H9 (cell line): ENCODE measurements around the gene MAGI3. TPM values are rescaled to one million over a fixed set of nuclear protein-coding genes. Genes with fewer than 3 reads are reported as not detected.

Experiments used
- DNase-seq: peaks from one replicate; pipeline ENCODE4 v3.0.0-alpha.2; 2017
- H2AFZ ChIP-seq: one replicate; pipeline ENCODE4 v1.6.1; 2013; ENCODE audit warnings: mild to moderate bottlenecking, low read length, control low read depth, moderate library complexity
- H2AK5ac ChIP-seq: 2 replicates; pipeline ENCODE4 v1.6.1; 2013; ENCODE audit warnings: low read length, control low read depth, mixed read lengths; ENCODE audit not compliant: insufficient read length
- H2BK120ac ChIP-seq: one replicate; pipeline ENCODE4 v1.6.1; 2013; ENCODE audit warnings: low read depth, mild to moderate bottlenecking, low read length, control low read depth, inconsistent platforms; ENCODE audit not compliant: poor library complexity, severe bottlenecking
- H2BK12ac ChIP-seq: 2 replicates; pipeline ENCODE4 v1.6.1; 2013; ENCODE audit warnings: low read length, control low read depth, mixed read lengths, low read depth; ENCODE audit not compliant: insufficient read length
- H2BK15ac ChIP-seq: 2 replicates; pipeline ENCODE4 v1.6.1; 2013; ENCODE audit warnings: low read depth, low read length, control low read depth
- H2BK20ac ChIP-seq: one replicate; pipeline ENCODE4 v1.6.1; 2013; ENCODE audit warnings: low read depth, mild to moderate bottlenecking, low read length, control low read depth, inconsistent platforms; ENCODE audit not compliant: poor library complexity, severe bottlenecking
- H2BK5ac ChIP-seq: 2 replicates; pipeline ENCODE4 v1.6.1; 2013; ENCODE audit warnings: low read length, control low read depth, mixed read lengths; ENCODE audit not compliant: insufficient read length
- H3K14ac ChIP-seq: 2 replicates; pipeline ENCODE4 v1.6.1; 2013; ENCODE audit warnings: low read length, control low read depth; ENCODE audit not compliant: insufficient read depth
- H3K18ac ChIP-seq: 2 replicates; pipeline ENCODE4 v1.6.1; 2013; ENCODE audit warnings: low read depth, mild to moderate bottlenecking, mixed read lengths, low read length, control low read depth; ENCODE audit not compliant: insufficient read length
- H3K23ac ChIP-seq: 2 replicates; pipeline ENCODE4 v1.6.1; 2013; ENCODE audit warnings: low read length, control low read depth, mixed read lengths, low read depth; ENCODE audit not compliant: insufficient read length
- H3K23me2 ChIP-seq: 2 replicates; pipeline ENCODE4 v1.6.1; 2013; ENCODE audit warnings: low read depth, mild to moderate bottlenecking, mixed read lengths, low read length, control low read depth; ENCODE audit not compliant: insufficient read length, poor library complexity, severe bottlenecking
- H3K27ac ChIP-seq: 2 replicates; pipeline ENCODE4 v1.5.1; 2013; ENCODE audit warnings: low read length, control low read depth, mixed read lengths, low read depth; ENCODE audit not compliant: insufficient read length
- H3K27me3 ChIP-seq: 2 replicates; pipeline ENCODE4 v1.6.1; 2013; ENCODE audit warnings: low read length, control low read depth, inconsistent platforms; ENCODE audit not compliant: insufficient read depth
- H3K4ac ChIP-seq: 2 replicates; pipeline ENCODE4 v1.6.1; 2013; ENCODE audit warnings: low read depth, mild to moderate bottlenecking, control low read depth, inconsistent platforms, low read length, moderate library complexity
- H3K4me1 ChIP-seq: 2 replicates; pipeline ENCODE4 v1.6.1; 2013; ENCODE audit warnings: low read length, control low read depth, inconsistent platforms; ENCODE audit not compliant: insufficient read depth
- H3K4me2 ChIP-seq: 2 replicates; pipeline ENCODE4 v1.6.1; 2013; ENCODE audit warnings: low read length, control low read depth, mixed read lengths; ENCODE audit not compliant: insufficient read length, insufficient read depth
- H3K56ac ChIP-seq: 2 replicates; pipeline ENCODE4 v1.6.1; 2013; ENCODE audit warnings: low read depth, mild to moderate bottlenecking, mixed read lengths, low read length, control low read depth; ENCODE audit not compliant: insufficient read length
- H3K79me1 ChIP-seq: 2 replicates; pipeline ENCODE4 v1.6.1; 2013; ENCODE audit warnings: low read depth, mild to moderate bottlenecking, moderate library complexity, low read length, control low read depth, inconsistent platforms; ENCODE audit not compliant: insufficient read depth, poor library complexity, severe bottlenecking
- H3K79me2 ChIP-seq: 2 replicates; pipeline ENCODE4 v1.6.1; 2013; ENCODE audit warnings: low read length, control low read depth, inconsistent platforms; ENCODE audit not compliant: insufficient read depth
- H3K9ac ChIP-seq: 2 replicates; pipeline ENCODE4 v1.6.1; 2013; ENCODE audit warnings: low read length, control low read depth, mixed read lengths; ENCODE audit not compliant: insufficient read length; ENCODE audit errors: extremely low read depth
- H3K9me3 ChIP-seq: one replicate; pipeline ENCODE4 v1.6.1; 2013; ENCODE audit warnings: low read depth, low read length, inconsistent platforms; ENCODE audit not compliant: control insufficient read depth
- H3T11ph ChIP-seq: one replicate; pipeline ENCODE4 v1.6.1; 2013; ENCODE audit warnings: mild to moderate bottlenecking, low read length, control low read depth, inconsistent platforms
- H4K20me1 ChIP-seq: one replicate; pipeline ENCODE4 v1.6.1; 2013; ENCODE audit not compliant: control insufficient read depth, insufficient read length, insufficient read depth
- H4K5ac ChIP-seq: 2 replicates; pipeline ENCODE4 v1.6.1; 2013; ENCODE audit warnings: low read depth, mild to moderate bottlenecking, mixed read lengths, low read length, control low read depth; ENCODE audit not compliant: insufficient read length
- H4K8ac ChIP-seq: replicated peaks from 2 replicates; pipeline ENCODE4 v1.6.1; 2013; ENCODE audit warnings: low read length, control low read depth, mixed read lengths, low read depth; ENCODE audit not compliant: insufficient read length
- H4K91ac ChIP-seq: 2 replicates; pipeline ENCODE4 v1.6.1; 2013; ENCODE audit warnings: low read depth, mild to moderate bottlenecking, moderate library complexity, mixed read lengths, low read length, control low read depth; ENCODE audit not compliant: insufficient read length
- H3K27ac Mint-ChIP-seq, 3 experiments: 2 replicates in 2 of 3; 3 replicates in 1 of 3; pipeline ENCODE4 v1.8.0; 2020 to 2021; ENCODE audit warnings: mixed read lengths in 3 of 3, mild to moderate bottlenecking in 1 of 3, moderate library complexity in 1 of 3
- H3K27me3 Mint-ChIP-seq: 2 replicates; pipeline ENCODE4 v1.8.0; 2021; ENCODE audit warnings: low read depth, mild to moderate bottlenecking, moderate library complexity, mixed read lengths
- H3K36me3 Mint-ChIP-seq, 3 experiments: 2 replicates in 2 of 3; 3 replicates in 1 of 3; pipeline ENCODE4 v1.8.0; 2020 to 2021; ENCODE audit warnings: low read depth in 3 of 3, mixed read lengths in 3 of 3; ENCODE audit not compliant: insufficient read depth in 1 of 3
- H3K4me1 Mint-ChIP-seq, 2 experiments: 2 replicates each; pipeline ENCODE4 v1.8.0; 2020; ENCODE audit warnings: mixed read lengths in 2 of 2
- H3K4me3 Mint-ChIP-seq, 2 experiments: 2 replicates in 1 of 2; 3 replicates in 1 of 2; pipeline ENCODE4 v1.8.0; 2020 to 2021; ENCODE audit warnings: mild to moderate bottlenecking in 2 of 2, mixed read lengths in 2 of 2, moderate library complexity in 1 of 2
- H3K9me3 Mint-ChIP-seq, 2 experiments: 2 replicates in 1 of 2; 3 replicates in 1 of 2; pipeline ENCODE4 v1.8.0; 2020; ENCODE audit warnings: mild to moderate bottlenecking in 2 of 2, mixed read lengths in 2 of 2, moderate library complexity in 1 of 2
- CTCF ChIP-seq: fragments of 200-600 bp; sonication (generic); conservative IDR thresholded peaks from 3 replicates; pipeline ENCODE4 v1.8.0; 2021; ENCODE audit warnings: antibody characterized with exemption, mild to moderate bottlenecking
- WGBS: extraction: QIAGEN DNeasy Blood & Tissue Kit; methylation state at CpG from one replicate; pipeline ENCODE4 v1.1.7; 2013; ENCODE audit warnings: missing lambda C conversion rate, low lambda C conversion rate, mixed read lengths; ENCODE audit not compliant: insufficient read length; ENCODE audit errors: extremely low coverage; 5-methylcytosine and 5-hydroxymethylcytosine counted together
- total RNA-seq: library from RNA; stranded (reverse); gene quantifications from 2 replicates; pipeline ENCODE4 v1.2.1, GENCODE V29; 2021

Gene MAGI3
- total RNA-seq, 1 experiment from 2014 or later: 8.2 TPM

DNA sequence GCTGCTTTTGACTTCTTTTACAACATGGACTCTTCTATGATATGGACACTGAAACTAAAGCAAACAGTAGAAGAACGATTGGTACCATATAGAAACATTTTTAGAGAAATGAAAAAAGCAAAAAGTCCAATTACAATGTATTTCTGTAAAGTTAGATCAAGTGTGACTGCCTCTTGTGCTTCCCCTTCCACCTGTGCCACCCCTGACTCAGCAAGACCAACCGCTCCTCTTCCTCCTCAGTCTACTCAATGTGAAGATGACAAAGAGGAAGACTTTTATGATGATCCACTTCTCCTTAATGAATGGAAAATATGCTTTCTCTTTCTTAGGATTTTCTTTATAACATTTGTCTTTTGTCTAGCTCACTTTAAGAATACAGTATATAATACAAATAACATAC, 302.0 kb downstream of the MAGI3 start:
- H3K4me1 ChIP-seq: no peaks in the 10 kb centered on the region
- no peak overlapping the region for H3K27ac ChIP-seq
- Mint-ChIP-seq H3K27ac (no peak overlapping the region), H3K4me1 (no peaks in the 10 kb centered on the region), H3K36me3 (peaks cover 50 to 64% (median 57%) of the 10 kb centered on the region in 3 experiments), H3K9me3 (peaks cover 18 to 19% of the 10 kb centered on the region in 2 experiments), H3K27me3 (no peaks in the 10 kb centered on the region), H3K4me3 (no peak overlapping the region)
- H4K20me1 ChIP-seq: no peaks in the 10 kb centered on the region
- no peak overlapping the region for H2BK15ac ChIP-seq
- H3K18ac ChIP-seq: no peak overlapping the region
- H3K9me3 ChIP-seq: no peaks in the 10 kb centered on the region
- H3K4ac ChIP-seq: no peak overlapping the region
- H2BK5ac ChIP-seq: no peak overlapping the region
- no peak overlapping the region for H4K8ac ChIP-seq
- H4K5ac ChIP-seq: no peak overlapping the region
- H3K27me3 ChIP-seq: no peaks in the 10 kb centered on the region
- H3K9ac ChIP-seq: no peak overlapping the region
- no peak overlapping the region for H3K14ac ChIP-seq
- no peak overlapping the region for H2AFZ ChIP-seq
- no peak overlapping the region for H3T11ph ChIP-seq
- H3K4me2 ChIP-seq: no peak overlapping the region
- DNase-seq: no peak
- no peak overlapping the region for H2BK12ac ChIP-seq
- no peak overlapping the region for H2BK20ac ChIP-seq
- no peaks in the 10 kb centered on the region for H3K79me1 ChIP-seq
- WGBS: no CpG with 5 or more reads among the region's 2 CpGs
- H3K23ac ChIP-seq: no peak overlapping the region
- no peak for TF ChIP-seq CTCF
- no peaks in the 10 kb centered on the region for H3K23me2 ChIP-seq
- no peak overlapping the region for H4K91ac ChIP-seq
- H2AK5ac ChIP-seq: no peak overlapping the region
- H3K56ac ChIP-seq: no peak overlapping the region
- H3K79me2 ChIP-seq: no peaks in the 10 kb centered on the region
- H2BK120ac ChIP-seq: no peak overlapping the region
